Testis (tissue), 3 donors: ENCODE measurements around the gene FFAR3. TPM values are rescaled to one million over a fixed set of nuclear protein-coding genes. Genes with fewer than 3 reads are reported as not detected.

Experiments
- DNase-seq: peaks from one replicate; pipeline ENCODE4 v3.0.0-alpha.2; 2019
- H3K27ac ChIP-seq, 2 donors: fragments of 200-600 bp; sonication (generic); one replicate each; pipeline ENCODE4 v1.5.1; 2019
- H3K27me3 ChIP-seq: fragments of 200-600 bp; sonication (generic); one replicate; pipeline ENCODE4 v1.5.1; 2019
- H3K36me3 ChIP-seq: fragments of 200-600 bp; sonication (generic); one replicate; pipeline ENCODE4 v1.5.1; 2017; ENCODE audit warnings: low read depth; ENCODE audit errors: missing control alignments
- H3K4me1 ChIP-seq: fragments of 200-600 bp; sonication (generic); one replicate; pipeline ENCODE4 v1.5.1; 2019
- H3K4me3 ChIP-seq, 2 donors: fragments of 200-600 bp; sonication (generic); one replicate each; pipeline ENCODE4 v1.5.1; 2017 to 2019
- H3K9me3 ChIP-seq: fragments of 200-600 bp; sonication (generic); one replicate; pipeline ENCODE4 v1.5.1; 2017
- POLR2A ChIP-seq: fragments of 450-650 bp; IDR thresholded peaks from one replicate; pipeline ENCODE4 v1.6.1; 2017; ENCODE audit warnings: antibody characterized with exemption, mild to moderate bottlenecking, moderate library complexity
- WGBS, 2 donors: methylation state at CpG; one replicate each; pipeline ENCODE4 v1.1.5; 2018; 5-methylcytosine and 5-hydroxymethylcytosine counted together
- intact Hi-C: fragments of 100-400 bp; cut with DNase I; formaldehyde crosslinking; loops from one replicate; pipeline ENCODE4 v1.15.1; 2023; ENCODE audit warnings: low total_unique reads
- polyA plus RNA-seq: library from polyadenylated mRNA; stranded (reverse); fragments of 350-450 nt; fragmentation: Illumina TruSeq; extraction: RNeasy Lipid Tissue Mini Kit (QIAGEN cat#74804); gene quantifications from one replicate; pipeline ENCODE4 v1.2.3, GENCODE V29; 2014; ENCODE audit warnings: low read depth, low replicate concordance; ENCODE audit not compliant: insufficient read depth
- total RNA-seq, 2 donors: library from RNA; depleted of rRNA; stranded (reverse); fragments of >200 nt; gene quantifications; one replicate each; pipeline ENCODE4 v1.2.3, GENCODE V29; 2016
- TF ChIP-seq, protein P1 (sequence below), 3 experiments: fragments of 450-650 bp in 2 of 3; fragments of 200-600 bp in 1 of 3; sonication (generic) in 1 of 3; IDR thresholded peaks; one replicate each; pipeline ENCODE4 v1.5.1; 2016 to 2019; ENCODE audit warnings: antibody characterized with exemption in 3 of 3, mild to moderate bottlenecking in 2 of 3, moderate library complexity in 1 of 3

Gene FFAR3
- total and polyA plus RNA-seq, 3 donors from 2014 or later, result 0.25 to 0.47 TPM; not detected in 1

DNA sequence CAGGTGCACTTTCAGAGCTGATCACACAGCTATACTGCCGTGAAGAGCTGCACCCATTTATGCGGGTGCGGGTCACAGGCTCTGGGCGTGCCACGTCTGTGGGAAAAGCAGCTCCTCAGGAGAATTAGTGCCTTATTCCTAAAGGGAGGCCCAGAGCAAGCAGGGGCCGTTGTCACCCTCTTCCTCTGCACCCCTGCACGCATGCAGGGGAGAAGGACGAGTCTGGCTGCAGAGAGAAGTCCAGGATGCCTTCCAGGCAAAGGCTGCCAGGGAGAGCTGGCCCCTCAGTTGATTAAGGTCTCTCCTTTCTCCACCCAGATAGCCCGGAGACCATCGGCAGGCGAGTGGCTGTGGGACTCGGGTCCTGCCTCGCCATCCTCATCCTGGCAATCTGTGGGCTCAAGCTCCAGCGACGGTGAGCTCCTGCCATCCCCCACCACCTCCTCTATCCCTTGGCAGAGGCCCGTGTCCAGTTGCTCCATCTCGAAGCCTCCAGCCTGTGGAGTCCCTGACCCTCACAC is 13.7 kb upstream of the FFAR3 start:
- Histone ChIP-seq H3K27me3 (no peaks in the 10 kb centered on the region), H3K4me3 (no peak overlapping the region), H3K9me3 (no peaks in the 10 kb centered on the region), H3K36me3 (no peaks in the 10 kb centered on the region), H3K4me1 (peaks cover 5% of the 10 kb centered on the region), H3K27ac (no peak overlapping the region)
- TF ChIP-seq, protein P1, sequence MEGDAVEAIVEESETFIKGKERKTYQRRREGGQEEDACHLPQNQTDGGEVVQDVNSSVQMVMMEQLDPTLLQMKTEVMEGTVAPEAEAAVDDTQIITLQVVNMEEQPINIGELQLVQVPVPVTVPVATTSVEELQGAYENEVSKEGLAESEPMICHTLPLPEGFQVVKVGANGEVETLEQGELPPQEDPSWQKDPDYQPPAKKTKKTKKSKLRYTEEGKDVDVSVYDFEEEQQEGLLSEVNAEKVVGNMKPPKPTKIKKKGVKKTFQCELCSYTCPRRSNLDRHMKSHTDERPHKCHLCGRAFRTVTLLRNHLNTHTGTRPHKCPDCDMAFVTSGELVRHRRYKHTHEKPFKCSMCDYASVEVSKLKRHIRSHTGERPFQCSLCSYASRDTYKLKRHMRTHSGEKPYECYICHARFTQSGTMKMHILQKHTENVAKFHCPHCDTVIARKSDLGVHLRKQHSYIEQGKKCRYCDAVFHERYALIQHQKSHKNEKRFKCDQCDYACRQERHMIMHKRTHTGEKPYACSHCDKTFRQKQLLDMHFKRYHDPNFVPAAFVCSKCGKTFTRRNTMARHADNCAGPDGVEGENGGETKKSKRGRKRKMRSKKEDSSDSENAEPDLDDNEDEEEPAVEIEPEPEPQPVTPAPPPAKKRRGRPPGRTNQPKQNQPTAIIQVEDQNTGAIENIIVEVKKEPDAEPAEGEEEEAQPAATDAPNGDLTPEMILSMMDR (IDR thresholded peaks at IDR 0.05), result no peak
- no peak for TF ChIP-seq POLR2A
- intact Hi-C loops, result no loop called here
- peak; percentile 3 for DNase-seq
- 86 to 89% methylated on average over 15 to 17 of the region's 17 CpGs for WGBS, 2 donors

DNA sequence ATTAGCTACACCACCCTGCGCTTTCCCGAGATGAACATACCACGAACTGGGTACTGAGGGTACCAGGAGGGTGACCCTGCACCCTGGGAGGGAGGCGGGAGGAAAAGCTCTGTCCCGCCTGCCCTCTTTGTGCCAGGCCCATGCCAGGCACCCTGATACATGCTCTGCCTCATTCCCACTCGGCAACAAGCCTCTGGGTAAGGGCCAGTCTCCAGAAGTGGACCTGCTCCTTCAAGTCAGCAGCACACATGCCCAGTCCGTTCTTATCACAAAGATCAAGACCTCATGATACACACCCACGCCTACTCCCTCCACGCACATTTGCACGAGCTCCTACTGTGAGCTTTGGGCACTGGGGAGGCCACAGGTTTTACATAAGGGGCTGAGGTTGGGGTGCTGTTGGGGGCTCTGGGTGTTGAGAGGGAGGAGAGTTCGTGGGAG is 12.6 kb upstream of the FFAR3 start:
- TF ChIP-seq, protein P1 (IDR thresholded peaks at IDR 0.05), result no peak
- TF ChIP-seq POLR2A, result no peak
- no peak overlapping the region for H3K27ac ChIP-seq
- intact Hi-C loops, result no loop called here
- DNase-seq, result peak; percentile 4
- no peak overlapping the region for H3K4me3 ChIP-seq
- peaks cover 5% of the 10 kb centered on the region for H3K4me1 ChIP-seq
- no peaks in the 10 kb centered on the region for H3K36me3 ChIP-seq
- no peaks in the 10 kb centered on the region for H3K9me3 ChIP-seq
- 84 to 86% methylated on average over 7 to 11 of the region's 11 CpGs for WGBS, 2 donors
- H3K27me3 ChIP-seq, result no peaks in the 10 kb centered on the region

DNA sequence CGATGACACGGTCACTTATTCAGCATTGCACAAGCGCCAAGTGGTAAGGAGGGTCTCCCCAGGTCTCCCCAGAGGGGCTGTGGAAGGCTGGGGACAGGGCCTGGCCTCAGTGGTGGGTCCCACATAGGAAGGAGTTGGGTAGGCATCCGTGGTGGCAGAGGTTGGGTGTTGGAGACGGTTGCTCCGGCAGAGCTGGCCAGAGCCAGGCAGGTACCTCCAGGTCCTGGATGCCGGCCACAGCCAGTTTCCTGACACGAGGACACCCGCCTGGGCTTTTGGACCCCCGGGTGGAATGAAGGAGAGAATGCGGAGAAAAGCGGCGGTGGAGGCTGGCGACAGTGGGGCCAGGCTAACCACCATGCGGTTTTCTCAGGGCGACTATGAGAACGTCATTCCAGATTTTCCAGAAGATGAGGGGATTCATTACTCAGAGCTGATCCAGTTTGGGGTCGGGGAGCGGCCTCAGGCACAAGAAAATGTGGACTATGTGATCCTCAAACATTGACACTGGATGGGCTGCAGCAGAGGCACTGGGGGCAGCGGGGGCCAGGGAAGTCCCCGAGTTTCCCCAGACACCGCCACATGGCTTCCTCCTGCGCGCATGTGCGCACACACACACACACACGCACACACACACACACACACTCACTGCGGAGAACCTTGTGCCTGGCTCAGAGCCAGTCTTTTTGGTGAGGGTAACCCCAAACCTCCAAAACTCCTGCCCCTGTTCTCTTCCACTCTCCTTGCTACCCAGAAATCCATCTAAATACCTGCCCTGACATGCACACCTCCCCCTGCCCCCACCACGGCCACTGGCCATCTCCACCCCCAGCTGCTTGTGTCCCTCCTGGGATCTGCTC is 11.8 kb upstream of the FFAR3 start:
- no peaks in the 10 kb centered on the region for H3K9me3 ChIP-seq
- peaks cover 5% of the 10 kb centered on the region for H3K4me1 ChIP-seq
- no peak for DNase-seq
- intact Hi-C loops, result no loop called here
- no peak overlapping the region for H3K4me3 ChIP-seq
- H3K36me3 ChIP-seq, result no peaks in the 10 kb centered on the region
- WGBS, 2 donors, result 82 to 84% methylated on average over 27 to 28 of the region's 28 CpGs
- no peak overlapping the region for H3K27ac ChIP-seq
- no peak for TF ChIP-seq POLR2A
- H3K27me3 ChIP-seq, result no peaks in the 10 kb centered on the region

DNA sequence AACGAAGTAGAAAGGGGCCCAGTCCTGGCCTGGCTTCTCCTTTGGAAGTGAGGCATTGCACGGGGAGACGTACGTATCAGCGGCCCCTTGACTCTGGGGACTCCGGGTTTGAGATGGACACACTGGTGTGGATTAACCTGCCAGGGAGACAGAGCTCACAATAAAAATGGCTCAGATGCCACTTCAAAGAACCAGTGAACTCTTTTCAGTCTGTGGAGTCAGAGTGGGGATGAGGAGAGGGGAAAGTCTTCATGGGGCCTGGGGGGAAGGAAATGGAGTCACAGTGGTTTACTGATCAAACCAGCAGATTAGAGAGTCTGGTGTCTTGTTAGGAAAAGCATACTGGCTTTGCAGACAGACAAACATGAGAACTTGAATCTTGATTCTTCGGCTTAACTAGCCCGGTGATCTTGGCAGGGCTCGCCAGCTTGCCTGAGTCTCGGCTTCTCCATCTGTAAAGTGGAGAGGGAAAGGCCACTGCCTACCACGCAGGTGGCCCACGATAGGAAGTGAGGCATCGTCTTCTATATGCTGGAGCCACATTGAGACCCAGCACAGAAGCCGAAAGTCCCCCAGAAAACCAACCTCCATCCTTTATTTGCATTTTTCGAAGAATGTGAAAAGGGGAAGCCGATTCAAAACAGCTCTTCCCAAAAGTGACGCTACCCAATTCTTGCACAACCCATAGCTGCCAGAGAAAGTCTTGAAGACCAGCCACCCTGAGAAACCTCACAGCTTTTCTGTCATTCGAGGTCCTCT is 10.9 kb upstream of the FFAR3 start, which contains the start of gene FFAR1:
FFAR1 (plus strand) TSS at position 732 of the 759 bp plus-strand sequence. CDS start 3,650 bp downstream, outside the sequence.
- no peak for TF ChIP-seq POLR2A
- DNase-seq, result no peak

DNA sequence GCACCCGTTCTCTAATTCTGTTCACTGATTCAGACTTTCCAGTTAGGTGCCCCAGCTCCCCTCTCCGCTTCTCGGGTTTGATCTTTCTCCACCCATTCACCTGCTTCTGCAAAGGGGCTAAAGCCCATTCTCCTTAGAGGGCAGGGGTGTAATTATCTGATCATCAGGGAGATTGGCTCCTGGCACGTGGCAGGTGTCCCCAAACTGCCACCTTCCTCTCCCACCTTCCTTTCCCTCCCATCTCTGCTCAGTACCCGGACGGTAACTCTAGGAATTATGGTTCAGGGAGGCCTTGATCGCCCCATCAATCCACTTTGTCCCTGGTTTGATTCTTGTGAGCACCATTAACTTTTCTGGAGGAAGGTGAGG is 10.3 kb upstream of the FFAR3 start:
- H3K27ac ChIP-seq, result no peak overlapping the region
- no peak for DNase-seq
- H3K36me3 ChIP-seq, result no peaks in the 10 kb centered on the region
- 85 to 90% methylated on average over 7 of the region's 7 CpGs for WGBS, 2 donors
- H3K27me3 ChIP-seq, result no peaks in the 10 kb centered on the region
- no peak overlapping the region for H3K4me3 ChIP-seq
- no peaks in the 10 kb centered on the region for H3K9me3 ChIP-seq
- TF ChIP-seq, protein P1 (IDR thresholded peaks at IDR 0.05), result no peak
- TF ChIP-seq POLR2A, result no peak
- intact Hi-C loops, result no loop called here
- peaks cover 5% of the 10 kb centered on the region for H3K4me1 ChIP-seq

More for the DNA sequence above, 10.9 kb upstream of the FFAR3 start, which contains the start of gene FFAR1:
- H3K4me3 ChIP-seq, result no peak within 1 kb of the TSS
- peaks cover 5% of the 10 kb centered on the region for H3K4me1 ChIP-seq
- H3K27me3 ChIP-seq, result no peaks in the 10 kb centered on the region
- WGBS, 2 donors, result 78 to 89% methylated on average over 17 to 18 of the region's 18 CpGs
- intact Hi-C loops, result no loop called here
- no peaks in the 10 kb centered on the region for H3K9me3 ChIP-seq
- no peak within 1 kb of the TSS for H3K27ac ChIP-seq
- H3K36me3 ChIP-seq, result no peaks in the 10 kb centered on the region
